SK-N-SH (cell line): Measurements from ENCODE around the gene SULT1B1. TPM values are rescaled to one million over a fixed set of nuclear protein-coding genes. Genes with fewer than 3 reads are reported as not detected.

Experiments used
- CTCF ChIA-PET: fragments of 300-600, 350-600 bp; formaldehyde crosslinking; extraction: SDS; loops from one replicate; lab custom pipeline; 2021; lab: Yijun Ruan, JAX
- POLR2A ChIA-PET: fragments of 350-600 bp; sonication (Branson Sonifier 250); formaldehyde crosslinking; extraction: SDS; loops from one replicate; lab custom pipeline; 2020; ENCODE audit warnings: antibody characterized with exemption, inconsistent platforms; lab: Yijun Ruan, JAX
- DNase-seq: peaks from one replicate; pipeline ENCODE4 v3.0.0; 2012
- H2AFZ ChIP-seq: fragments of 200-600 bp; sonication (generic); 2 replicates; pipeline ENCODE4 v1.8.1; 2016; ENCODE audit warnings: antibody characterized with exemption, mild to moderate bottlenecking, low read depth
- H3F3A ChIP-seq: fragments of 200-600 bp; sonication (generic); replicated peaks from 2 replicates; pipeline ENCODE3; 2016; ENCODE audit warnings: antibody characterized with exemption, mild to moderate bottlenecking; ENCODE audit not compliant: insufficient read depth
- H3K27ac ChIP-seq, 2 experiments: fragments of 200-500 bp in 1 of 2; fragments of 200-600 bp in 1 of 2; sonication (Bioruptor generic) in 1 of 2; sonication (generic), shearing (Covaris generic) in 1 of 2; 2 replicates each; pipeline versions ENCODE4 v1.5.1 to v1.6.1; 2014 to 2016; ENCODE audit warnings: low read depth in 2 of 2, inconsistent platforms in 1 of 2, low read length in 1 of 2, mild to moderate bottlenecking in 1 of 2, mixed read lengths in 1 of 2
- H3K27me3 ChIP-seq: fragments of 200-600 bp; sonication (generic), shearing (Covaris generic); 2 replicates; pipeline ENCODE4 v1.6.1; 2016; ENCODE audit warnings: mixed run types; ENCODE audit not compliant: insufficient read depth
- H3K36me3 ChIP-seq, 2 experiments: fragments of 200-500 bp in 1 of 2; fragments of 200-600 bp in 1 of 2; sonication (Bioruptor generic) in 1 of 2; sonication (generic) in 1 of 2; replicated peaks in 1 of 2; 2 replicates each; pipeline versions ENCODE3 to v1.5.1; 2014 to 2016; ENCODE audit warnings: low read length in 1 of 2, mild to moderate bottlenecking in 1 of 2; ENCODE audit not compliant: insufficient read depth in 2 of 2, control insufficient read depth in 1 of 2
- H3K4me1 ChIP-seq, 2 experiments: fragments of 200-500 bp in 1 of 2; fragments of 200-600 bp in 1 of 2; sonication (Bioruptor generic) in 1 of 2; sonication (generic), shearing (Covaris generic) in 1 of 2; 2 replicates each; pipeline versions ENCODE4 v1.5.1 to v1.6.1; 2014 to 2016; ENCODE audit warnings: low read depth in 1 of 2, low read length in 1 of 2, mixed run types in 1 of 2; ENCODE audit not compliant: insufficient read depth in 2 of 2, control insufficient read depth in 1 of 2
- H3K4me2 ChIP-seq: fragments of 200-600 bp; sonication (generic), shearing (Covaris generic); 2 replicates; pipeline ENCODE4 v1.6.1; 2017; ENCODE audit warnings: mixed run types
- H3K4me3 ChIP-seq, 2 experiments: fragments of 200-500 bp in 1 of 2; fragments of 200-600 bp in 1 of 2; sonication (Bioruptor generic) in 1 of 2; sonication (generic), shearing (Covaris generic) in 1 of 2; 2 replicates each; pipeline versions ENCODE4 v1.5.1 to v1.8.1; 2014 to 2016; ENCODE audit warnings: low read depth in 2 of 2, inconsistent platforms in 1 of 2, low read length in 1 of 2, mild to moderate bottlenecking in 1 of 2, mixed read lengths in 1 of 2, moderate library complexity in 1 of 2
- H3K79me2 ChIP-seq: fragments of 200-600 bp; sonication (generic); 2 replicates; pipeline ENCODE4 v1.8.1; 2017; ENCODE audit warnings: mild to moderate bottlenecking; ENCODE audit not compliant: insufficient read depth
- H3K9ac ChIP-seq: fragments of 200-600 bp; sonication (generic); 2 replicates; pipeline ENCODE4 v1.6.1; 2017; ENCODE audit warnings: mixed run types
- H3K9me2 ChIP-seq: fragments of 200-600 bp; sonication (generic); 2 replicates; pipeline ENCODE4 v1.6.1; 2017; ENCODE audit warnings: mixed run types
- H3K9me3 ChIP-seq: fragments of 200-600 bp; sonication (generic); 2 replicates; pipeline ENCODE4 v1.6.1; 2017; ENCODE audit warnings: mixed run types, mild to moderate bottlenecking, moderate library complexity
- H4K20me1 ChIP-seq: fragments of 200-600 bp; sonication (generic); 2 replicates; pipeline ENCODE4 v1.6.1; 2017; ENCODE audit warnings: mild to moderate bottlenecking, mixed run types; ENCODE audit not compliant: insufficient read depth
- CHD2 ChIP-seq: fragments of 150-350 bp; IDR thresholded peaks from 2 replicates; pipeline ENCODE4 v1.6.1; 2018; ENCODE audit warnings: low read length; ENCODE audit not compliant: partially characterized antibody
- EP300 ChIP-seq, 2 experiments: IDR thresholded peaks; 2 replicates each; pipeline versions ENCODE4 v1.4.0 to v1.6.1; 2012; ENCODE audit warnings: borderline replicate concordance in 1 of 2, low read depth in 1 of 2, low read length in 1 of 2
- FOXJ3 ChIP-seq: sonication (generic); formaldehyde crosslinking; IDR thresholded peaks from 2 replicates; pipeline ENCODE4 v1.5.1; 2020; ENCODE audit warnings: mild to moderate bottlenecking, missing genetic modification reagents
- FOXM1 ChIP-seq: IDR thresholded peaks from 2 replicates; pipeline ENCODE4 v1.4.0; 2012; ENCODE audit warnings: low read depth, mild to moderate bottlenecking
- GABPA ChIP-seq: IDR thresholded peaks from 2 replicates; pipeline ENCODE4 v1.4.0; 2012; ENCODE audit warnings: low read depth, mild to moderate bottlenecking
- GATA2 ChIP-seq: sonication (generic); formaldehyde crosslinking; IDR thresholded peaks from 2 replicates; pipeline ENCODE4 v1.5.0; 2020; ENCODE audit warnings: mild to moderate bottlenecking, missing genetic modification reagents
- IRF3 ChIP-seq: fragments of 150-350 bp; IDR thresholded peaks from 2 replicates; pipeline ENCODE4 v1.6.1; 2016; ENCODE audit warnings: mild to moderate bottlenecking, low read depth, low read length
- JUND ChIP-seq: IDR thresholded peaks from 2 replicates; pipeline ENCODE4 v1.4.0; 2012
- MEF2A ChIP-seq: IDR thresholded peaks from 2 replicates; pipeline ENCODE4 v1.4.0; 2012; ENCODE audit warnings: low read depth, borderline replicate concordance
- PBX3 ChIP-seq: IDR thresholded peaks from 2 replicates; pipeline ENCODE4; 2012
- POLR2AphosphoS5 ChIP-seq: IDR thresholded peaks from 2 replicates; pipeline ENCODE4 v1.6.1; 2012; ENCODE audit warnings: low read depth, low read length
- RAD21 ChIP-seq: IDR thresholded peaks from 2 replicates; pipeline ENCODE4 v1.6.1; 2012; ENCODE audit warnings: mild to moderate bottlenecking, low read length
- REST ChIP-seq: IDR thresholded peaks from 2 replicates; pipeline ENCODE4 v1.6.1; 2012; ENCODE audit warnings: mild to moderate bottlenecking, low read depth, low read length, moderate library complexity
- RXRA ChIP-seq: IDR thresholded peaks from 2 replicates; pipeline ENCODE4 v1.4.0; 2012; ENCODE audit warnings: low read depth, mild to moderate bottlenecking, borderline replicate concordance
- SMC3 ChIP-seq: IDR thresholded peaks from 2 replicates; pipeline ENCODE4 v1.6.1; 2012; ENCODE audit warnings: low read depth, low read length, improper control_type of control experiment
- TAF1 ChIP-seq: IDR thresholded peaks from 2 replicates; pipeline ENCODE4 v1.6.1; 2012; ENCODE audit warnings: low read depth, mild to moderate bottlenecking, low read length, moderate library complexity, borderline replicate concordance
- TCF12 ChIP-seq: IDR thresholded peaks from 2 replicates; pipeline ENCODE4 v1.4.0; 2012
- YY1 ChIP-seq: IDR thresholded peaks from 2 replicates; pipeline ENCODE4 v1.4.0; 2012; ENCODE audit warnings: low read depth, mild to moderate bottlenecking
- WGBS: methylation state at CpG from one replicate; pipeline ENCODE4 v1.1.6; 2017; ENCODE audit warnings: low lambda C conversion rate; 5-methylcytosine and 5-hydroxymethylcytosine counted together
- polyA plus RNA-seq, 3 experiments: library from polyadenylated mRNA; depleted of rRNA; stranded (reverse); fragments of >200 nt; gene quantifications; 2 replicates each; pipeline ENCODE4 v1.2.3, GENCODE V29; 2012
- TF ChIP-seq, protein P1 (sequence below): IDR thresholded peaks from 2 replicates; pipeline ENCODE4 v1.4.0; 2012; ENCODE audit warnings: low read depth
- TF ChIP-seq, protein P2 (sequence below): fragments of 200-600 bp; sonication (generic); IDR thresholded peaks from 2 replicates; pipeline ENCODE4 v1.6.1; 2017; ENCODE audit warnings: antibody characterized with exemption, mild to moderate bottlenecking, moderate library complexity

The SULT1B1 gene
- polyA plus RNA-seq, 1 of the 3 experiments (the other 2 are of a cell fraction): 14.7 TPM

- no peaks in the 10 kb centered on the region for H3K36me3 ChIP-seq
- ChIA-PET CTCF (interaction anchor here (0.7 to 1.4 kb wide), 6 partner anchors 11 to 816 kb away, joined by 3 to 5 read pairs (median 4); no protein-coding TSS in a partner anchor), POLR2A (no interaction called here)
- peak; percentile 3 for DNase-seq
- no peaks in the 10 kb centered on the region for H3F3A ChIP-seq
- TF ChIP-seq GATA2 (CRISPR knock-in tag) (no peak), TAF1 (no peak), RAD21 (peak; percentile 79), SMC3 (peak; percentile 55; the same call in 1 of the 2 replicates)
- TF ChIP-seq, protein P1, sequence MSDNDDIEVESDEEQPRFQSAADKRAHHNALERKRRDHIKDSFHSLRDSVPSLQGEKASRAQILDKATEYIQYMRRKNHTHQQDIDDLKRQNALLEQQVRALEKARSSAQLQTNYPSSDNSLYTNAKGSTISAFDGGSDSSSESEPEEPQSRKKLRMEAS: no peak
- TF ChIP-seq, protein P2, sequence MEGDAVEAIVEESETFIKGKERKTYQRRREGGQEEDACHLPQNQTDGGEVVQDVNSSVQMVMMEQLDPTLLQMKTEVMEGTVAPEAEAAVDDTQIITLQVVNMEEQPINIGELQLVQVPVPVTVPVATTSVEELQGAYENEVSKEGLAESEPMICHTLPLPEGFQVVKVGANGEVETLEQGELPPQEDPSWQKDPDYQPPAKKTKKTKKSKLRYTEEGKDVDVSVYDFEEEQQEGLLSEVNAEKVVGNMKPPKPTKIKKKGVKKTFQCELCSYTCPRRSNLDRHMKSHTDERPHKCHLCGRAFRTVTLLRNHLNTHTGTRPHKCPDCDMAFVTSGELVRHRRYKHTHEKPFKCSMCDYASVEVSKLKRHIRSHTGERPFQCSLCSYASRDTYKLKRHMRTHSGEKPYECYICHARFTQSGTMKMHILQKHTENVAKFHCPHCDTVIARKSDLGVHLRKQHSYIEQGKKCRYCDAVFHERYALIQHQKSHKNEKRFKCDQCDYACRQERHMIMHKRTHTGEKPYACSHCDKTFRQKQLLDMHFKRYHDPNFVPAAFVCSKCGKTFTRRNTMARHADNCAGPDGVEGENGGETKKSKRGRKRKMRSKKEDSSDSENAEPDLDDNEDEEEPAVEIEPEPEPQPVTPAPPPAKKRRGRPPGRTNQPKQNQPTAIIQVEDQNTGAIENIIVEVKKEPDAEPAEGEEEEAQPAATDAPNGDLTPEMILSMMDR: peak; percentile 83
- WGBS: 3% methylated on average over 1 of the region's 1 CpG
- no peak overlapping the region for H2AFZ ChIP-seq
- H3K9me2 ChIP-seq: no peaks in the 10 kb centered on the region
- peak overlapping the region; percentile 48; the same call in 1 of the 2 replicates for H3K4me2 ChIP-seq
- no peak overlapping the region for H3K27ac ChIP-seq
- H3K9me3 ChIP-seq: no peaks in the 10 kb centered on the region
- no peaks in the 10 kb centered on the region for H4K20me1 ChIP-seq
- no peaks in the 10 kb centered on the region for H3K79me2 ChIP-seq
- no peaks in the 10 kb centered on the region for H3K4me1 ChIP-seq
- H3K9ac ChIP-seq: no peak overlapping the region
- no peaks in the 10 kb centered on the region for H3K27me3 ChIP-seq
- no peak overlapping the region for H3K4me3 ChIP-seq
These were observed 70.8 kb downstream of the SULT1B1 start for GRCh38 chr4:69689599-69689998.

DNA sequence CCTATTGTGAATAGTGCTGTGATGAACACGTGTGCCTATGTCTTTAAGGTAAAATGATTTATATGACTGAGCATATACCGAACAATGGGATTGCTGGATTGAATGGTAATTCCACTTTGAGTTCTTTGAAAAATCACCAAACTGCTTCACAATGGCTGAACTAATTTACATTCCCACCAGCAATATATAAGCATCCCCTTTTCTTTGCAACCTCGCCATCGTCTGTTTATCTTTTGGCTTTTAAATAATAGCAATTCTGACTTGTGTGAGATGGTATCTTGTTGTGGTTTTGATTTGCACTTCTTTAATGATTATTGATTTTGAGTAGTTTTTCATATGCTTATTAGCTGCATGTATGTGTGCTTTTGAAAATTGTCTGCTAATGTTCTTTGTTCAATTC is 75.6 kb downstream of the SULT1B1 start:
- Histone ChIP-seq H3K79me2 (no peaks in the 10 kb centered on the region), H3K4me2 (no peak overlapping the region), H3K27me3 (no peaks in the 10 kb centered on the region), H3K27ac (no peak overlapping the region), H3F3A (no peaks in the 10 kb centered on the region), H3K9me2 (no peaks in the 10 kb centered on the region), H3K9me3 (no peaks in the 10 kb centered on the region), H3K4me1 (no peaks in the 10 kb centered on the region), H3K36me3 (no peaks in the 10 kb centered on the region), H4K20me1 (no peaks in the 10 kb centered on the region), H2AFZ (no peak overlapping the region), H3K9ac (no peak overlapping the region), H3K4me3 (no peak overlapping the region)
- 9% methylated on average over 4 of the region's 4 CpGs for WGBS
- ChIA-PET POLR2A (interaction anchor here (0.7 kb wide), 1 partner anchor 20 kb away, joined by 3 read pairs; no protein-coding TSS in a partner anchor), CTCF (no interaction called here)
- no peak for DNase-seq
- TF ChIP-seq FOXM1: no peak
- no peak for TF ChIP-seq EP300 (IDR thresholded peaks at IDR 0.05; ENCODE audit: borderline replicate concordance in 1 of 2, low read depth in 1 of 2, low read length in 1 of 2)
- no peak for TF ChIP-seq JUND
- TF ChIP-seq, protein P1: no peak
- TF ChIP-seq TCF12: no peak
- no peak for TF ChIP-seq RAD21
- no peak for TF ChIP-seq SMC3
- no peak for TF ChIP-seq POLR2AphosphoS5
- no peak for TF ChIP-seq REST
- no peak for TF ChIP-seq PBX3
- TF ChIP-seq YY1: no peak
- TF ChIP-seq GATA2 (CRISPR knock-in tag): no peak
- TF ChIP-seq FOXJ3: no peak
- no peak for TF ChIP-seq RXRA
- TF ChIP-seq CHD2: no peak
- TF ChIP-seq GABPA: no peak
- no peak for TF ChIP-seq MEF2A
- TF ChIP-seq IRF3: no peak
